ENCODE results near the gene GPC3. TPM values are rescaled to one million over a fixed set of nuclear protein-coding genes. Genes with fewer than 3 reads are reported as not detected.

Gene GPC3
- total RNA-seq, 1 experiment from 2014 or later = not detected

DNA sequence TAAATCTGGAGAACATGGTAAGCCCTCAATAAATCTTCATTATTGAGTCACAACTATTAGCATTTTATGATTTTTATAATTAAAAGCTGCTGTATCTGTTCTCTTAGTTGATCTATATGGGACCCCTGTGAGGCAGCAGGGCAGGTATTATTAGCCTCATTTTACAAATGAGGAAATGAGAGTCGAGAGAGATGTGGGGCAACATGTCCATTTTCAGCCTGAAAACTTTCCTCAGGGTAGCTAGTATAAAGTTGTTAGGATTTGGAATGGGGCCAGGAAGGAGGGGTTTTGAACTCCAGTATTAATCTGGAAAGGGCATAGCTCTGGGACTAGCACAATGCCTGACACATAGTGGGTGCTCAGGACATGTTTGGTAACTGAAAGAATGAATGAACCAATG, 378.4 kb downstream of the GPC3 start:
- no peak for DNase-seq (ENCODE audit: low read depth)

DNA sequence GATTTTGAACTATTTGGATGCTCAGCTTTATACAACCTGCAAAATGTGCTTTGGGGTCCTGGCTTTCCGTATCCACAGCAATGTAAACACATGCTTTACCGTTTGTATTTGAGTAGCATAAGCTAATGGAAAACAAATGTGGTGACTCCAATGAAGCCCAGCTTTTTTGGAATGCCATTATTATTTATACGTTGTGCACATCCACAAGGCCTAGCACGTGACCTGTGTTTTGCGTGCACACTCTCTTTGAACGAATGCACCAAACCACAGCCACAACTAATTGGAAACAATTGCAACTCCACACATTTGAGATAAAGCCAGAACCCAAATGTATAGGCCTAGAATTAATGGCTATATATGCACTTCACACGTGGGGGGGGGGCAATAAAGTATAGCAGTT, 380.6 kb downstream of the GPC3 start:
- no peak for DNase-seq (ENCODE audit: low read depth)

DNA sequence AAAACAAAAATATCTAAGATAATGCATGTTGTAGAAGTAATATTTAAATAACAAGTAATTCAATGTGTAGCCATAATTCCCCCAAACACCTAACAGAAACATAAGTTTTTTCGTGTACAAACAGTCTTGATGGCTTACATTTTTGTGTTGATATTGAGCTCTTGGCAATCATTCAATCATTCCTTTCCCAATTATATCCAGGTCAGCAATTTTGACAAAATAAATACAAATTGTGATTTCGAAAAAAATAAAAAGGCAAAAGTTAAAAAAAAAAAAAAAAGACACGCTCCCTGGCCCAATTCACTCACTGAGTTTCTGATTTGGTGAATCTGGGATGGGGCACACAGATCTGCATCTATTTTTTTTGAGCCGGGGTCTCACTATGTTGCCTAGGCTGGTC, 382.5 kb downstream of the GPC3 start:
- DNase-seq (ENCODE audit: low read depth) = no peak

- no peak for DNase-seq (ENCODE audit: low read depth)
Observed at GRCh38 chrX:133601116-133601515, 384.3 kb downstream of the GPC3 start.

- DNase-seq (ENCODE audit: low read depth) = no peak
Observed at GRCh38 chrX:133600536-133600935, 384.9 kb downstream of the GPC3 start.

DNA sequence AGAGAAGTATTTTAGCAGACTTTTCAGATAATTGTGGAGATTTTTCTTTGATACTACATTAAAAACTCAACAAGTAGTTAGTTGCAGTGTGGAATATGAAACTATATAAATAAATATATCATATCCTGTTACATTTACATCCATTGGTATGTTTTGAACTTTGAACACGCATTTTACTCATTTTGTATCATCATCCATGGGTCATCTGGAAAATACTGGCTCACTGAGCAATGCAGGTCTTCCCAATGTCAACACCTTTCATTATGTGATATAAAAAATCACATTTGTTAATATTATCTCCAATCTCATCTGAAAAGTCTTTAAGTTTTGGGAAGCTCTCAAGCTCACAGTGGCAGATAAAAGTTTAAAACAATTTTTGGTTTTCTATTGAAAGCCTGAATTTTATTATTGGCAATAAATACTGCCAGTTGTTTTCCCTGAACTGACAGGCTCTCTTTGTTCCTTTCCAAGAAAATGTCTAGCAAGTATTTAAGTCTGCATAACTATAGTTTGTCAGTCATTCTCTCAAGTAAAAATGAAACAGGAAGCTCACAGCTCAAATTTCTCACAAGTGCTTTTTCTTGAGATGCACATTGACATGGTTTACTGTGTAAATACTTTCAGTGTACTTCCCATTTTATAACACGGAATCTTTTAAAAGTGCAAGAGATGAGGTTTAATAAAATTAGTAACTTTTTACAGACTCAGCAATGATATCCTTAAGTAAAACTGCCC, 386.6 kb downstream of the GPC3 start:
- DNase-seq (ENCODE audit: low read depth) = no peak

DNA sequence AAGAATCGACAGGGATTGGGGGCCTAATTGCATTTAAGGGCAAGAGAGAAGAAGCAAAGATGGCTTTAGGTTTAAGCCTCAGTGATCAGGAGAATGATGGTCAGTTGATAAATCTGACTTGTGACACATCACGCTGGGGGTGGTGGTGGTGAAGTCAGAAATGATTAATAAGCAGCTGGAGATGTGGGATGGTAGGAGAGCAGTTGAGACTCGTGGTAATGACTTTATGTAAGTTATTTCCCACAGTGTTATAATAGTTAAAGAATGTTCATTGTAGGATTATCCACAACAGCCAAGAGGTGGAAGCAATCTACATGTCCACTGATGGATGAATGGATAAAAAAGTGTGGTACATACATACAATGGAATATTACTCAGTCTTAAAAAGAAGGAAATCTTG, 391.2 kb downstream of the GPC3 start:
- DNase-seq (ENCODE audit: low read depth) = peak; percentile 55

DNA sequence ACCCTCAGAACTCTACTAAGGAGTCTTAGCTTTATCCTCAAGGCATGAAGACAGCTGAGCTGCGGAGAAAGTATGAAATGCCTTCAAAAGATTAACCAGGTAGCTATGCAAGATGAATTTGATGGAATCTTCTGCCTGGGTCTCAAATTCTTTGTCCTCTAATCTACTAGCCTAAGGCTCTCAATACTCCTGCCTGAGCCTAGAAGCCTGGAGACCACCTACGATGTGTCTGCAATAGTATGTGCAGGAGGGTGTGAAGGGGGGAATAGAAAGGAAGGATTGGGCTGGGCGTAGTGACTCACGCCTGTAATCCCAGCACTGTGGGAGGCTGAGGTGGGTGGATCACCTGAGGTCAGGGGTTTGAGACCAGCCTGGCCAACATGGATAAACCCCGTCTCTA, 391.9 kb downstream of the GPC3 start:
- no peak for DNase-seq (ENCODE audit: low read depth)

GRCh38 chrX:133590703-133591505, 394.5 kb downstream of the GPC3 start:
- peak; percentile 40 for DNase-seq (ENCODE audit: low read depth)

DNA sequence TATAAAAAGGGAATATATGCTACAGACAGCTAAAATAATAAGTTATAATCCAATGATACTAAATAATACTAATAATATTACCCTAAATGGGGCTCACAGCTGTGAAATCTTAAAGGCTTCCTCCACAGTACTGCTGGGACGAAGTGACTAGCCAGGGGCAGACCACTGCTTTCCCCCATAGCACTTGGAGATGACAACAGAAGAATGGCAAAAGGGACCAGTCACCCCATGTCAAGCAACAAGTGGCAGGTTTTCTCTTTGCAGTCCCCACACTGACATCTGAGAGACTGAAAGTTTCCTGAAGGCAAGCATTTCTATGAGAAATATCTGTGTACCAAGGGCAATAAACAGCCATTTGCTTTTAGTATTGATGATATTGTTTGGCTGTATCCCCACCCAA, 396.6 kb downstream of the GPC3 start:
- DNase-seq (ENCODE audit: low read depth) = no peak

DNA sequence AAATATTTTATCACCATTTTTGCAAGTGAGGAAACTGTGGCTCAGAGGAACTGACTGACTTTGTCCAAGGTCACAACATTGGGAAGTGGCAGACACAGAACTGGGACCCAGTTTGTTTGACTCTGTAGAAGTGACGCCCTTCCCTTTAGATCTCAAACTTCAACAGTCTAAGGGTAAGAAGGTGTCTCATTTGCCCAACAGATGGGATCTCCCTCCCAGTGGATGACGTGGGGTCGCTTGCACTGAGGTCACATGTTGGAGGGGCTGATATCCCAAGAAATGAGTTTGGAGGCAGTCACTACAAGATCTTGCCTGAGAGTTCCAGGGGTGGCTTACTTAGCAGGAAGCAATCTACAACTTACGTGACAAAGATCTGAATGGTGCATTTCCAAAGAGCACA, 397.6 kb downstream of the GPC3 start:
- DNase-seq (ENCODE audit: low read depth) = no peak

- DNase-seq (ENCODE audit: low read depth) = no peak
Observed at GRCh38 chrX:133587071-133587470, 398.3 kb downstream of the GPC3 start.

- peak; percentile 62 for DNase-seq (ENCODE audit: low read depth)
Observed at GRCh38 chrX:133586443-133586842, 399.0 kb downstream of the GPC3 start.

DNA sequence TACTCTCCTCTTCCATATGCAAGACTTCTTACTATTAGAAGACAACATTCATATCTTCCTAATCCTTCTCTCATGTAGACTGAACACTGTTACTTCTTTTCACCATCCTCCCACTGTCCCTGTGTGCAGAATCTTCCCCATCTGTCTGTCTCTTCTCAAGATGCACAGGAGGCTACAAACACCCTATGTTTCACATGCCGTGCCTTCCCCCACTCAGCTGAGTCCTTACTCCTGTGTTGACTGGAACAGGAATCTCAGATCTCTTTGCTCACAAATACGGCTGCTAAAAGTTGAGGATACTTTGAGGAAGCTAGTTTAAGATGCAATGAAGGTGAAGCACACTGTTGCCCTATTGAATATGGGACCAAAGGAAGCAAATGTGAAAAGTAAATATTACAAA, 401.6 kb downstream of the GPC3 start:
- DNase-seq (ENCODE audit: low read depth) = no peak

DNA sequence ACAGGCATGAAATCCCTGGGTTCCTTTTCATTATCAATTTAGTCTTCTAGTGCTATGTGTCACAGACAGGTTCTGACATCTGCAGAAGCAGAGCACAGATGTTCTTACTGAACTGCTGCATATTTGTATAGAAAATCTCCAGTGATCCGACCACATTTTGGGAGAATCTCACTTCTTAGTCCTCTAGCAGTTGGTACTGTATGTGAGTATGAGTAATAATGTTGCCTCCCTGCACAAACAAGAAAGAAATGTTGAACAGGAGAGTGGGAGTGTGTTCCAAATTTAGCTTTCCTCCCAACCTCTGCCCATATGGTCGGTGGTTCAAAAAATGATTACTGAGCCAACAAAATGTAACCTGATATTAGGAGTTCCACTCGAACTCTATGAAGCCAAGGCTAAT, 404.8 kb downstream of the GPC3 start:
- DNase-seq (ENCODE audit: low read depth) = no peak

DNA sequence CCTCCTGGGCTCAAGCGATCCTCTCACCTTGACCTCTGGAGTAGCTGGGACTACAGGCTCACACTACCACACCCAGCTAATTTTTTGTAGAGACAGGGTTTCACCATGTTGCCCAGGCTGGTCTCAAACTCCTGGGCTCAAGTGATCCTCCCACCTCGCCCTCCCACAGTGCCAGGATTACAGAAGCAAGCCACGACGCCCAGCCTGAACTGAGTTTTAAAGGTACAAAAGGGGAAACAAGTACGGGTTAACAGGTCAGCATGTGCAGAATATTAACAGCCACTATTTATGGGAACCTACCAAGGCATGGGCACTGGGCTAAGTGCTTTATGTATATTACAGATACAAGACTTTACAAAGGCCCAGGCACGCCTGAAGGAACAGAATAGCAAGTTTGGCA, 405.8 kb downstream of the GPC3 start:
- DNase-seq (ENCODE audit: low read depth) = no peak

DNA sequence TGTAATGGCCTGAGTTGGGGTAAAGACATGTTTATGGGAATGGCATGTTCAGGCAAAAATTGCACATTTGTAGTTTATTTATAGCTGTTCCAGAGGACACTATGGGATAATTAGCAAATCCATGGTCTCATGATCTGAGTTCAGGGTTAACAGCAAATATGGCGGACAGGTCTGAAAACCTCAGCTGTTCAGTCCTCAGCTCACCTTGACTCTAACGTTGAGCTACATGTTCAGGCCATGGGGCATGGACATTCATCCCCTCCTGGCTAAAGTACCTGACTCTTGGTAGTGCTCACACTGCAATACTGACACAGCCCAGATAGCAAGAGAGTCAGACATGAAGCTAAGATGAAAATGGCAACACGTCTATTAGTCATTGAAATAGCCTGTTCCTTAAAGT, 408.5 kb downstream of the GPC3 start:
- no peak for DNase-seq (ENCODE audit: low read depth)

- no peak for DNase-seq (ENCODE audit: low read depth)
Observed at GRCh38 chrX:133575501-133576136, 409.8 kb downstream of the GPC3 start.

DNA sequence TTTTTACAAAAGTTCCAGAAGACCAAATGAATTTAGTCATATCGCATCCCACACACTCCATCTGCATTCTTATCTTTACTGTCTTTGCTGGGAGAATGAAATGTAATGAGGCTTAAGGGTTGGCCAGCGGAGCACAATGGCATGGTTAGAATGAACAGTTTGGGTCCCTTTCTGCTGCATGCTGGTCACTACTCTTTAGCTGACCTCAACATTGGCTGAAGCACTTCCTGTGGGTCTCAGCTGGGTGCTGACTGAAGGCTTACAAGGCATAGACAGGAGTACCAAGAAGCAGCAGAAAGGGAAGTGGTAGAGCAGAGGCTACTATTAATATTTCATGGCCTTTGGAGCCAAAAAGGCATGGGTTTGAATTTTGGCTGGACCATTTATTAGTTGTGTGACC, 410.7 kb downstream of the GPC3 start:
- peak; percentile 60 for DNase-seq (ENCODE audit: low read depth)

GRCh38 chrX:133570549-133570948, 414.8 kb downstream of the GPC3 start:
- peak; percentile 85 for DNase-seq (ENCODE audit: low read depth)

DNA sequence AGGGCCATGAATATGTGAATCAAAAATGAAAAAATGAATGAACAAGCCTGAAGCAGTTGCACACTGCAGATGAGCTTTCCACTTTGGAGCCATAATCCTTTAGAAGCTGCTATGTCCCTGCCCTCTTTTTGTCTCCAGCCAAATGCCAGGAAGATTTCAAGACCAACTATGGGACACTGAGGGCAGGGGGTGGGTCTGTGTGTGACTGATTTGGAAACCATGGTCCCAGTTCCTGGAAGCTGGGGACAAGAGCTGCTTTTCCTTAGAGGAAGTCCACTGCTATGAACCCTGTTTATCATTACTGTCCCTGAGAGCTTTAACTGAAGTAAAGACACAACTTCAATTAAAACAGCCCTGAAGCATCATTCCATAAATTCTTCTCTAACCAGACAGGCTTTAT, 416.2 kb downstream of the GPC3 start:
- peak; percentile 30 for DNase-seq (ENCODE audit: low read depth)

- no peak for DNase-seq (ENCODE audit: low read depth)
Observed at GRCh38 chrX:133568109-133568508, 417.3 kb downstream of the GPC3 start.

GRCh38 chrX:133566876-133567275, 418.5 kb downstream of the GPC3 start:
- DNase-seq (ENCODE audit: low read depth) = no peak

Data from M059J (cell line).